ENCODE results near the gene IGFBP5.

Gene IGFBP5

DNA sequence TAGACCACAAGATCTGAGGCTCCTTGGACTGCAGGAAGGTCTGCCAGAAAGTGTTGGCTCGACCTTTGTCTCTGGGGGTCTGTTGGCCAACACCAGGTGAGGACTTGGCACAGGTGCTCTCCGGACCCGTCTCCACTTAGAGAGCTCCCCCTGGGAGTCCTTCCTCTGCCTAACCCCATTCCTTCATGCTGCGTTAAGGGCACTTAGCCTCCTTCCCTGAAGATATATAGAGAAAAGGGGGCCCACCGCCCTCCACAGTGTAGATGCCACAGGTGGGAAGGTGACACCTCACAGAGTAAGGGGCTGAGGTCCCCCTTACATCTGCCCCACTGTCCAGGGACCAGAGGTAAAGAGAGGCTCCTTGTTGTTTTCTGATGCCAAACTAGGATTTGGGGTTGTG is 8.2 kb downstream of the IGFBP5 start:
- DNase-seq = no peak

DNA sequence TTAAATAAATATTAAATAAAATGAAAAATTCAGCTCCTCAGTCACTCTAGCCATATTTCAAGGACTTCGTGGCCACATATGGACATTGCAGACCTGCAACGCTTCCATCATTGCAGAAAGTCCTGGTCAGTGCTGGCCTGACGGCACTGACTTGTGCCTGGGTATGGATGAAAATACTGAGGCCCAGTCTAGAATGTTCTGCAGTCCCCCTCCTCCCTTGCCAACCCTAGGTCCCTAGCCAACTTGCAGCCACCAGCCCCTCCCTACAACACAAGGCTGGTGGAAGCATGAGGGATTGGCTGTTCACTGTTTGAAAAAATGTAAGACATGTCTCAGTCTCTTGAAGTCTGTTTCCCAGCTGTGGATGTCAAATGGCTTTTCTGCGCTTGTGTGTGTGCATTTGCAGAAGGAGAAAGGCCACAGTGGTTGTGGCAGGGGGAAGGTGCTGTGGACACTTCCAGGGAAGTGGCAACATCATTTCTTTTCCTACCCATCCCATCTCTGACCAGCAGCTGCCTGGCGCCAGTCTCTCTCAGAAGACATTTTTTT is 9.9 kb downstream of the IGFBP5 start:
- DNase-seq = no peak

DNA sequence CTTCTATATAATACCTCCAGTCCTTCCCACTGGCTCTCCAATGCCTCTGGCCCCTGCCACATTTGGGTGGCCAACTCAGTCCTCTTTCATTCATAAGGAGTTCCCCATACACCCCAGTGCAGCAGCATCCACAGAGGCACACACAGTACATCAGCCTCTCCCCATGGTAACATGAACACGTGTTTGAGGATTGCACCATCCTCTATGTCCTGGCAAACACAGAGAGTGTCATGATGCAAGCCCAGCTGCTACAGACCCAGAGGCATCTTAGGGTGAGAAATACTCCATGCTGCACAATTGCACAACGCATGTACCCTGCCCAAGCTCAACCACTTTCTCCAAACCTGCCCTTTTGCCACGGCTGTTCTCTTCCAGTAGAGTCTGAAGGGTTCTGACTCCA is 11.5 kb downstream of the IGFBP5 start:
- no peak for DNase-seq

DNA sequence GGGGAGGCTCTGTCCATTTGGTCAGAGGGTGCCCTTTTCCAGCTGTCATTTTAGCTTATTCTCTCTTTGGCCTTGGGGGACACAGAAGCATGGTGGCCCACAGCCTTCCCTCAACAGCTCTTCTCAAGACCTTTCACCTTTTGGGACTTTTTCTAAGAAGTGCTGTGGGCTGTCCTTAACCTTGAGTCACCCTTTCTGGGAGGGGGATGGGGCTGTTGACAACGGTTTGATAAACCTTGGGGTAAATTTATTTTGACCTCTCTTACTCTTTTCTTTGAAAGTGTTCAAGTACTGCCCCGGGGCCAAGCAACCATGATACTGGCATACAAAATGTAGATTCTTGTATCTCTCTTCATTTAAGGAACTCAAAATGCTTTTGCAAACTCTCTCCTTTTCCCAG is 13.7 kb downstream of the IGFBP5 start:
- no peak for DNase-seq

DNA sequence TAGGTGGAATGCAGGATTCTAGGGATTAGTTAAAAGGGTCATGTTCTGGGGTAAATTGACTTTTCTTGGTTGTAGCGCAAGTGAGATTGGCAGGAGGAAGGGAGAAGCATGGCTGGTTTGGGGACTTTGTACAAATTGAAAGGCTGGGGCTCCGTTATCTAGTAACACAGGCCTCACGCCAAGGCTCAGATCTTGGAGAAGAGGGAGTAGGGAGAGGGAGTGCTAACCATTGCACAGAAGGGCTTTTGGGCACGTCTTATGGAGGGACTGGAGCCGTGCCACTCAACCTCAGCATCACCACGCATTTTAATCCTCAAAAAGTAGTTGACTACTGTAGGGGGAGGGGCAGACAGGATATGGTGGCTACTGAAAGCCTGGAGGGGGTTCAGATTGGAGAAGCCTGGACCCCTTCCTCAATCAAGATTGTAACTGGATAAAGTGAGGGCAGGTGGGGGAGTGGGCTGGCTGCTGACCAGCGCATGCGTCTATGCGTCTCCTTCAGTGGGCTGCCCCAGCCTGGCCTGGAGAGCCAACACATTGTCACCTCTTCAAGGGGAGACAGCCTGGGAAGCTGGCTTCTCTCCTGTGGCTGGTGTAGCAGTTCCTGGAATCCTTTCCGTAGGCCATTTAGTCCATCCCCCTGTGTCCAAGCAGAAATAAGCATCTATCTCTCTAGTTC is 14.3 kb downstream of the IGFBP5 start:
- DNase-seq = no peak

DNA sequence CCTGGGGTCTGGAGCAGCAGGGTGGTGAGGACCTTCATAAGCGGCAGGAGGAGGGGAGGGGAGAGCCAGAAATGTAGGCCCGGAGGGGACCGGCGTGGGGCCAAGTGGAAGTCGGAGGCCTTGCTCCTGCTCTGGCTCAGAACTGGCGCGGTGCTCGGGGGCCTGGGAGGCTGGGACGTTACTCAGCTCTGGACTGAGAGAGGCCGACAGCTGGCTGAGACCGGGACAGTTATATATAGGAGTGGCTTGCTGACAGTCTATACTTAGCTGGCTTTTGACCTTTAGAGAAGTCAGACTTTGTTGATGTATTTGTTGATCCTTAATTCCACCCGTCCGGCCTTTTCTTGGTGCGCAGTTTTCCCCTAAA is 15.7 kb downstream of the IGFBP5 start:
- DNase-seq = no peak

DNA sequence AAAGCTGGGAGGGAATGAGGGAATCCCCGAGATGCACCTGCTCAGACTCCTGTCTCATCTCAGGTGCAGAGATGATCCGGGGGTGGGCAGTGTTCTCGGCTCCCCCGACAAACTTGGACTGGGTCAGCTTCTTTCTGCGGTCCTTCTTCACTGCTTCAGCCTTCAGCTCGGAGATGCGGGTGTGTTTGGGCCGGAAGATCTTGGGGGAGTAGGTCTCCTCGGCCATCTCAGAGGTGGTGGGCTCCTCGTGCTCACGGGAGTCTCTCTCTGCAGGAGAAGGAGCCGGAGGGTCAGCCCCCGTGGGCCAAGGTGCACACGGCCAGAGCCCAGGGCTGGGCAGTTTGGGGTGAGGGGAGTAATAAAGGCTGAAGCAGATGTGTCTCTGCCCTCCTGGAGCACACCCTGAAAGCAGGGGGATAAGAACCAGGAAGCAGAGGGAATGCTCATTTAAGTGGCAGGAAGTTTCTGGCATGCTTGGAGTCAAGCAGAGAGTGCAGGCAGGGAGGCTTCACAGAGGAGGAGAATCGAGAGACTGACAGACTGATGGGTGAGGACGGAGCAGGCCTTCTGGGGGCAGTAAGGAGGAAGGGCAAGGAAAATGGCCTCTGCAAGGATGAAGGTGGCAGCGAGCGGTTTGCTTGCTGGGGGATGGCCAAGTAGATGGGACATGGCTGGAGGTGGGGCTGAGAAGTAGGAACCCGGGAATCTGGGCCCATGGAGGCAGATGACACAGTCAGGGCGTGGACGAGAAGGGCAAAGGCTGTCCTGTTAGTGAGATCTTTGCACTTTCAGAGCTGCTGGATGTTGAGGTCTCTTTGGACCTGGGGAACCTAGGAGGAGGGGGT is 16.3 kb downstream of the IGFBP5 start:
- no peak for DNase-seq

DNA sequence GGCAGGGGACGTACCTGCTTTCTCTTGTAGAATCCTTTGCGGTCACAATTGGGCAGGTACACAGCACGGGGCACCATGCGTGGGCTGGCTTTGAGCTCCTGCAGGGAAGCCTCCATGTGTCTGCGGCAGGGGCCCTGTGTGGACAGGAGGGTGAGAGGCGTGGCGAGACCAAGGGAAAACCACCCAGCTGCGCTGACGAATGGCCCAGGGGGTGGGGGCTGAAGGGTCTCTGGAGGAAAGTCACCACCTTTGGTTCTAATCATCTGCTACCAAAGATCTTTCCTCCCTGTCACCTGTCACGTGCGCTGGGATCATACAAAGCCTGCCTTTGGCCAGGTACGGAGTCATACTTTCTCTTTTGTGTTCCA is 17.3 kb downstream of the IGFBP5 start:
- DNase-seq = no peak

DNA sequence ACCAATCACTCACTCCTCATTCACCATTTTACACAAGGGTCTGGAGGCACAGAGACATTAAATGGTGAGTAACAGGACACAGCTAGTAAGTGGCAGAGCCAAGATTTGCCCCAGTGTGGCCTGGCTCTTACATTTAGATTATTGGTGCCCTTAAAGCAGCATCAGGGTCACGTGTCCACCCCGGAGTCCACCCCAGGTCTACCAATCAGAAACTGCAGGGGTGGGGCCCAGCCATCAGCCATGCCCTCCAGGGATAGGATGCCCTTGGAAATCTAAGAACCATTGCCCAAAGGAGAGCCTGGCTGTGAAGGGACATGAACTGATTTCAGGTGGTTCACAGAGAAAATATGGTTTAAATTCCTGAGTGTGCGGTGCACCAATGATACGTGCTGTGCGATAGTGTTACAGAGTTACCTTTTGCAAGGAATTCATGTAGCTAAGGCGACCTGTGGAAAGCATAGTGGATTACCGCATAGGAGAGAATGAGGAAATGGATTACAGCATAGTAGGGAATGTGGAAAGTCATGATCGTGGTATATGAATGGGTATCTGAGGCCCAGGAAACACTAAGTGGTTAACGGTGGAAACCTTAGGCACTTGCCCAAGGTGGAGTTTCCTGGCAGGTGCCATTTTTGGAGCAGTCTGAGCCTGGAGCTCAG is 17.8 kb downstream of the IGFBP5 start:
- no peak for DNase-seq

DNA sequence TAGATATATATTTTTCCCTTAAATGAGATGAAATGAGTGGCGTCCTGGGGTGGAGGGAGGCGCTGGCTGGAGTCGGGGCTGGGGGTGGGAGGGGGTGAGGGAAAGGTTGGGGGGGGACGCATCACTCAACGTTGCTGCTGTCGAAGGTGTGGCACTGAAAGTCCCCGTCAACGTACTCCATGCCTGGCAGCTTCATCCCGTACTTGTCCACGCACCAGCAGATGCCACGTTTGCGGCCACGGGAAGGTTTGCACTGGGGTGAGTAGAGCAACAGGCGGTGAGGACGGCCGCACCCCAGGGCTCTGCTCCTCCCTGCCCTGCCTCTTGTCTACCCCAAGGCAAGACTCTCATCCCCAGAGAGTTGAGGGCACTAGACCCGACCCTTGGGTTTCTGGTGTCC is 18.7 kb downstream of the IGFBP5 start:
- no peak for DNase-seq

DNA sequence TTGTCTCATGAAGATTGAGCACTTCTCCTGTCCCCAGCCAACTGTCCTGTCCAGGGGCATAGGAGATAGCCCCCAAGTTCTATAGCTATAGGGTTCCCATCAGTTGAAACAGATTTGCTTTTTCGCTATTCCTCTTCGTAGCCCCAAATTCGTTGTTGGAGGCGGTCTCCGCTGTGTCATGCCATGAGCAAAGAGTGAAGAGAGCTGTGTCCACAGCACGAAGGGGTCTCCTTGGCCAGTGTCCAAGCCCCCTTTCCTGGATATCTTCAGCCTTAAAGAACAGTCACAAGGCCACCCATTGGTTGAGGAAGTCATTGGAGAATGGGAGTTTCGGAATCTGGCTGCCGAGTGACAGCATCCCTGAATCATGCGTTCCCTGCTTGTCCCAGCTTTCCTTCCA is 21.0 kb downstream of the IGFBP5 start:
- DNase-seq = no peak

DNA sequence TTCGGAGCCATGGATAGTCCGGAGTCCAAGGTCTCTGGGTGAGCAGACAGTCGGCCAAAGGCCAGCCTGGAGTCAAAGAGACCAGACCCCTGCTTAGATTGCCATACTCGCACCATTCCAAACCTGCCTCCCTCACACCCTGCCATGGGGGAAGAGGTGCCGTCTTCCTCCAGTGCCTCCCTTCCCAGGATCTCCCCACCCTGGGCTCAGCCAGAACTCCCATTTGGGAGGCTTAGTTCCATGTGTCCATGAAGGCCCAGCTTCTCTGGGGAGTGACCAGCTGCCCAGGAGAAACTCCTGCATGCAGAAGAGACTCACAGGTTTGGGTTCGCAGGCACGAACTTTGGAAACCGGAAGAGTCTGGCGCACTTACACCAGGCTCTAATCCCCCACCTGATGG is 21.7 kb downstream of the IGFBP5 start:
- DNase-seq = no peak

DNA sequence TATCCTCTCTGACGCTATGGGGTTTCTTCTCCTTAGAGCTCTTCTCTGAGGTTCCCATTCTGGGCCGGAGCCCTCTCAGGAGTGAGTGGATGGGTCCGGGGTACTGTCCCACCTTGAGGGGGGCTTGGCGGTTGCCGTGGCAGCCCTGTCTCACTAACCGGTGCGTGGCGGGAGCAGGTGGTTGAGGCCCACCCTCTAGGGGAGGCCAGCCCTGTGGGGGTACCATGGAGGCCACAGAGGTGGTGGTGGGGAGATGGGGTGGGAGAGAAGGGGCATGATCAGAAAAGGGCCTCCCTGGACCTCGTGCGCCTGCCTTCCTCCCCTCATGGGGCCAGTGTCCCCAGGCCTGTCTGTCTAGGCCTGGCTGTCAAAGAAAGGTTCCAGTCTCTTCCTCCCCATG is 22.3 kb downstream of the IGFBP5 start:
- DNase-seq = no peak

DNA sequence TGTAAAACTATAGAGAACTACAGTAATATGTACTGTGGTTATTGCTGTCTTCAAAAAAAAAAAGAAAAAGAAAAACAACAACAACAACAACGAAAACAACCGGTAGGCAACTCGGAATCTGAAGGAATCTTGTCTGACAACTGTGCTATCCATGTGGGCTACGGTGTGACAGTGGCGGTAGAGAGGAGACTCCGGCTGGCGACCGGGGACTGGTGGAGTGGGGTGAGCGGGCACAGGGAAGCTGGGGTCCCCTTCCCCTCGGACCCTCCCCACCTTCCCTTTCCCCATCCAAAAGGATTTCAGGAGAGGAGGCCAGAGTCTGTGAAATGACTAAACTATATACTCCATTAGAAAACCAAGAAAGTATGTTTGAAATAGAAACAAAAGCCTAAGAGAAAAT is 22.9 kb downstream of the IGFBP5 start:
- DNase-seq = no peak

DNA sequence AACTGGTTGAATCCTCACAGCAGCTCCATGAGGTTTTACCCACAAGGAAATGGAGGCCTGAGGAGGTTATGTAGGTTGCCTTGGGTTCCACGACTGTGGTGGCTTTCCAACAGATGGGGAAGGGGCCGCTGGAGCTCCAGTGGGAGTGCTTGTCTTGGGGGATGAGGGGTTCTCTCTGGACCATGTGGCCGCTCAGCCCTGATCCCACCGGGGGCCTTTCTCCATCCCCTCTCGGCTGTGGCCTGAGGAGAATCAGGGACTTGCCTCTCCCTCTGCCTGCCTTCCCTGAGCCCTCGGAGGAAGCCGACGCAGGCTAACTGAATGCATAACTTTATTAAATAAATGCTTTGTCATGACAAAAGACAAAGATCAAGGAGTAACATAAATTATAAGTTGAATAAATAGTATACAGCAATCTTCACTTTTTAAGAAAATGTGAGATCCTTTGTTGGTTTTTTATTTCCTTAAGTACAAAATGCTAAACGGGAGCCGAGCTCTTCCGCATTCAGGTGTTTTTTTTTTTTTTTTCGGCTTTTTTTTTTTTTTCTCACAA is 23.5 kb downstream of the IGFBP5 start:
- DNase-seq = no peak

DNA sequence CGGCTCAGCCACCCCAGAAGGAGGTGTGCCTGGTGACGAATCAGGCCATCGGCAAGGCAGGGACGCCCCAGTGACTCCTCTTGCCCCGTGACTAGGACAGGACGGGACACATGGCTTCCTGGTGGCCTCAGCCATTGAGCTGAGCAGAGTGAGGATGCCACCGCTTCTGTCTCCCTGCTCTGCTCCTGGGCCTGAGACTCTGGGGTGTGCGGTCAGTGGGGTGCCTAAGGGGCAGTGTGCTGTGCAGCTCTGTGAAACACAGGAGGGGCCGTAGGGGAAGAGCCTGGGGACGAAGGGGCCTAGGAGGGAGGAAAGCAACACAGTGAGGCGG is 24.3 kb downstream of the IGFBP5 start:
- DNase-seq = no peak

DNA sequence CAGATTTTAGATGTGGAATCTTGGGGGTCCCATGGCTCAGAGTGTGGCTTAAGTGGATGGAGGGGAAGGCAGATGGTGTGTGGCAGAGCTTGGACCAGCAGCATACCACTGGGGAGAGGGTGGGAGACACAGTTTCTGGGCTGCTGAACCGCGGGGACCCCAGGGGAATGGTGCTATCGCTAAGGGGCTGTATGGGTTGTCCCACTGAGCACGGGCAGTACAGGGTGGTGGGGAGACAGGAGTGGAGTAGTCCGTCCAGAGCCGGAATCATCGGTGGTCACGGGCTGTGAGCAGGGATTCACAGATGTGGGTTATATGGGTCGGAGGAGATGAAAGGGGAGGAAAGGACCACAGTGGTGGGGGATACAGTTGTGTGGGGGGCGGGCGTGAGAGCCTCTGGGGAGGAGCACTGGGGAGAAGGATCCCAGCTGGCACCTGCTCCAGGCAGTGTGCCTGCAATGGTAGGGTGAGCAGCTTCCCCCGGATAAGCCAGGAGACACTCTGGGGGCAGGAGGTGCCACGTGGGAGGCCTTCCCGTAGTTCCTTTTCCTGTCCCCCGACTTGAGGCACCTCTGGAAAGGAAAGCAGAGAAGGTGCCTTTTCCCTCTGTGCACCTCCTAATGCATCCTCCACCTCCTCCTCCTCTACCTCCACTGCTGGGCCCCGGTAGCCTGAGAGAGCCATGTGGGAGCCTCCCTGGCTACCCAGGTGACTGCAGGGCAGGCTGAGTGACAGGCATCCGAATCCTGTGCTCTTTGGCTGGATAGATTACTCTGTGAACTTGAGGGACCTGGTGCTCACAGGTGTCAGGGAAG is 24.9 kb downstream of the IGFBP5 start:
- DNase-seq = no peak

DNA sequence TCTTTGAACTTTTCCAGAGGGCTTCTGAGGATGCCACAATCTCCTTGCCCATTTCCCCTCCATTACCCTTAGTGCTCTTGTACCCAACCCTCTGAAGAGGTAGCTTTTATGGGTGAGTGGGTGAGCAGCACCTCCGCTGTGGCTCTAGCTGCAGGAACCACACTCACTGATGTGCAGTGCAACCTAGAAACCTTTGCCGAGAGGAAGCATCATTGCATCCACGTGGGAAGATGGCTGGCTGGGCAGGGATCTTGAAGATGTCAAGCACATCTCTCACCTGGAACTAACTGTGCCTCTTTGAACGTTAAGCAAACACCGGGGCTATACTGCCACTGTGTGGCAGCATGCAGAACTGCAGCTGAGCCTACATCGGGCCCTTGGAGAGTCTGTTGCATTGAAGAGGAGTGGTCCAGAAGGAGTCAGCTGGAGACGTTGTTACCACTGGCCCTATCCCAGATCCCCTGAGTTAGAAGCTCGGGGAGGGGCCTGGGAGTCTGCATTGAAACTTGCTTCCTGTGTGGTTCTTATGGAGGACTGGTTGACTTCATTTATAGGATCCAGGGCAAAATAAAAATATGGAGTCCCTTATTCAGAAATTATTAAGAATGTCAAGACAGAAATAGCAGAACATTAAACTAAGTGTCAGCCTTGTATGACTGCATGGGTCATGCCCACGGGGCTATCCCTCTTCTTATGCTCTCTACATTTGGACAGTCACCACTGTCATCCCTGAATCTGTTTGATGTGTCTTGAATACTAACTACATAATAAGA is 28.7 kb downstream of the IGFBP5 start:
- DNase-seq = peak; percentile 63

DNA sequence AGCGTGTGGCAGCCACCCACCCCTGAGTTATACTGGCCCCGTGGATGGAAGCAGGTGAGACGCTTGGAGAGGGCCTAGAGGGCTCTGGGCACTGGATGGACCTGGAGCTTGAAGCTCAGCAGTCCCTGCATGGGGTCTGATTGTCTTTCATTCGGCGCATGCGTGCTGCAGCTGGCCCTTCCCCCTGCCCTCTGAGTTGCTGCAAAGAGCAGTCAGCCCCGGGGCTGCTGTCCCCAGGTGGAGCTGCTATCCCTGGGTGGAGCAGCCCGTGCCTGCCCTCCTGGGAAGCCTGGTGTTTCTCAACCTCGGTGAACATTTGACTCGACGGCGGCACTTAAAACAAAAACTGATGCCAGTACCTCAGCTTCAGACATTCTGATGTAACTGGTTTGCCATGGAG is 29.6 kb downstream of the IGFBP5 start:
- no peak for DNase-seq

DNA sequence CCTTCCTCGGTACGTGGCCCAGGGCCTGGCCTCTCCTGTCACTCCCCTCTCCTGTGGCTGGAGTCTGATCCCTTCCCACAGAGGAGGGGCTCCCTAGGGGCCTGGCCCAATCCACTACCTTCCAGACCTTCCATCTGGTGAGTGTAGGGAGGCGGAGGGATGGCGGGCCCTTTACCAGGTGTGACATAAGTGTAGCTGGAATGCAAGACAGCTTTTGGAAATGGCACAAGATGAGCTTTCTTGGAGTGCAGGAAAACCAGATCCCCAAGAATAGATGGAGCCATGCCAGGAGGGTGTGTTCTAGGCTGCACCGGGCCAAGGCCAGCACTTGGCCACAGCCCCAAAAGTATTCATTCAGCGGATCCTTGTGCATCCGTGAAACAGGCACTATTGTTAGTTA is 30.1 kb downstream of the IGFBP5 start:
- DNase-seq = no peak

DNA sequence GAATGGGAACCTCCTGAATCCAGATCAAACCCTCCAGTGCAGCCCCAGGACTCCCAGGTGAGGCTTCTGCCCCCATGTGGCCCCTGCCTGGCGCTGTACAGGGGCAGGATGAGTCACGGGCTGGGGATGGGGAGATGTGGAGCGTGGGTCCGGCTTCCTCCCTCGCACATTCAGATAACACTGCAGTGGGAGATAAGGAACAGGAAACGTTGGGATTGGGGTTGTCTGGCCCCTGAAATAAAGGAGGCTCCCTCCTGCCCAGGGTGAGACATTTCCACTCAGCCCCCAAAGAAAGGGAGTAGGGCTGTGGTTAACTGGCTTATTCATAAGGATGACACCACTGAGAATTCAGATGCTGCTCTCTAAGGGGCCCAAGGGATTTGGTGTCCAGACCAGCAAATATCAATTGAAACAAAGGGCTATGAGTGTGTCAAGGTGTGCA is 30.7 kb downstream of the IGFBP5 start:
- no peak for DNase-seq

DNA sequence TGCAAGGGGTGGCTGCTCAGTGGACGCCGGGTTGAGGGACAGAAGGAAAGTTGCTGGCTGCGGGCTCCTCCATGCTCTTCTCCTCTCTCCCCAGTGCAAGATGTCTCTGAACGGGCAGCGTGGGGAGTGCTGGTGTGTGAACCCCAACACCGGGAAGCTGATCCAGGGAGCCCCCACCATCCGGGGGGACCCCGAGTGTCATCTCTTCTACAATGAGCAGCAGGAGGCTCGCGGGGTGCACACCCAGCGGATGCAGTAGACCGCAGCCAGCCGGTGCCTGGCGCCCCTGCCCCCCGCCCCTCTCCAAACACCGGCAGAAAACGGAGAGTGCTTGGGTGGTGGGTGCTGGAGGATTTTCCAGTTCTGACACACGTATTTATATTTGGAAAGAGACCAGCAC is 31.5 kb downstream of the IGFBP5 start:
- no peak for DNase-seq
